GM12878 (cell line): ENCODE data around the gene PCK2.

Experiments
- CTCF ChIP-seq, 3 experiments: IDR thresholded peaks in 2 of 3; conservative IDR thresholded peaks in 1 of 3; 2 replicates each; pipeline ENCODE4 v1.5.1; 2011; ENCODE audit warnings: low read depth in 3 of 3, low read length in 3 of 3, mild to moderate bottlenecking in 3 of 3, control low read depth in 2 of 3, moderate library complexity in 2 of 3, inconsistent platforms in 1 of 3, mixed read lengths in 1 of 3; ENCODE audit not compliant: control insufficient read depth in 2 of 3, insufficient read depth in 1 of 3; ENCODE audit errors: extremely low read depth in 1 of 3
- MTA3 ChIP-seq: IDR thresholded peaks from 2 replicates; pipeline ENCODE4 v1.6.1; 2012; ENCODE audit warnings: low read length, inconsistent platforms, borderline replicate concordance
- PAX8 ChIP-seq: fragments of 450-650 bp; IDR thresholded peaks from 2 replicates; pipeline ENCODE4 v1.6.1; 2017; ENCODE audit warnings: mild to moderate bottlenecking, moderate library complexity
- RAD21 ChIP-seq: IDR thresholded peaks from 2 replicates; pipeline ENCODE4 v1.6.1; 2011; ENCODE audit warnings: mild to moderate bottlenecking, low read depth, low read length, moderate library complexity; ENCODE audit not compliant: insufficient read depth
- TCF12 ChIP-seq: IDR thresholded peaks from 2 replicates; pipeline ENCODE4 v1.6.1; 2011; ENCODE audit warnings: low read depth, mild to moderate bottlenecking, low read length

GRCh38 chr14:24127673-24128072 lies 33.6 kb downstream of the PCK2 start:
- TF ChIP-seq RAD21 (no peak), PAX8 (no peak), MTA3 (no peak), CTCF (IDR thresholded peaks at IDR 0.05 in 2 of 3, conservative IDR thresholded peaks at IDR 0.05 in 1 of 3; ENCODE audit: control insufficient read depth in 2 of 3, extremely low read depth in 1 of 3, insufficient read depth in 1 of 3, low read depth in 3 of 3, low read length in 3 of 3) (no peak), TCF12 (no peak)
